WTC11 (cell line): ENCODE measurements around the gene RXRA. TPM values are rescaled to one million over a fixed set of nuclear protein-coding genes. Genes with fewer than 3 reads are reported as not detected.

Source experiments
- ATAC-seq: fragments of 200-7000 bp; cut with Tn5 transposase; 2 replicates; pipeline ENCODE4 v1.10.0; 2021; ENCODE audit warnings: mild to moderate bottlenecking, moderate library complexity
- CTCF ChIA-PET: fragments of 300-600 bp; sonication (Branson Sonifier 250); formaldehyde crosslinking; loops from one replicate; lab custom pipeline; 2021; ENCODE audit warnings: antibody characterized with exemption; lab: Charles Lee
- POLR2A ChIA-PET: fragments of 350-600 bp; sonication (Branson Sonifier 250); formaldehyde crosslinking; loops from one replicate; lab custom pipeline; 2021; ENCODE audit warnings: antibody characterized with exemption; lab: Charles Lee
- DNase-seq: peaks from one replicate; pipeline ENCODE4 v3.0.0; 2021; ENCODE audit warnings: low spot score
- H3K27ac Mint-ChIP-seq: 2 replicates; pipeline ENCODE4 v1.8.0; 2021; ENCODE audit warnings: mixed read lengths
- H3K27me3 Mint-ChIP-seq: 2 replicates; pipeline ENCODE4 v1.8.0; 2021; ENCODE audit warnings: low read depth, mild to moderate bottlenecking, moderate library complexity, mixed read lengths
- H3K36me3 Mint-ChIP-seq: 2 replicates; pipeline ENCODE4 v1.8.0; 2021; ENCODE audit warnings: mixed read lengths
- H3K4me1 Mint-ChIP-seq: 2 replicates; pipeline ENCODE4 v1.8.0; 2022; ENCODE audit warnings: mixed read lengths
- H3K4me3 Mint-ChIP-seq: 2 replicates; pipeline ENCODE4 v1.8.0; 2021; ENCODE audit warnings: mild to moderate bottlenecking, moderate library complexity, mixed read lengths
- H3K9me3 Mint-ChIP-seq: 2 replicates; pipeline ENCODE4 v1.8.0; 2021; ENCODE audit warnings: mixed read lengths
- ELF4 ChIP-seq: sonication (generic); formaldehyde crosslinking; IDR thresholded peaks from 2 replicates; pipeline ENCODE4 v1.8.1; 2022; ENCODE audit warnings: low read depth, mild to moderate bottlenecking, moderate library complexity, missing genetic modification reagents
- FOXK1 ChIP-seq: sonication (generic); formaldehyde crosslinking; IDR thresholded peaks from 2 replicates; pipeline ENCODE4 v1.8.0; 2022; ENCODE audit warnings: mild to moderate bottlenecking, moderate library complexity, missing genetic modification reagents
- FOXP1 ChIP-seq: sonication (generic); formaldehyde crosslinking; IDR thresholded peaks from 2 replicates; pipeline ENCODE4 v1.8.0; 2022; ENCODE audit warnings: missing genetic modification reagents, mild to moderate bottlenecking, moderate library complexity, borderline replicate concordance
- FOXP4 ChIP-seq: sonication (generic); formaldehyde crosslinking; IDR thresholded peaks from 2 replicates; pipeline ENCODE4 v1.8.0; 2022; ENCODE audit warnings: mild to moderate bottlenecking, missing genetic modification reagents
- NR3C1 ChIP-seq: sonication (generic); formaldehyde crosslinking; conservative IDR thresholded peaks from 2 replicates; pipeline ENCODE4 v1.8.1; 2023; ENCODE audit warnings: low read depth, mild to moderate bottlenecking, missing genetic modification reagents
- PRRX2 ChIP-seq: fragments of 250-450 bp; sonication (Bioruptor Pico); IDR thresholded peaks from 2 replicates; pipeline ENCODE4 v1.8.0; 2021; ENCODE audit warnings: mild to moderate bottlenecking
- RELA ChIP-seq: sonication (generic); formaldehyde crosslinking; IDR thresholded peaks from 2 replicates; pipeline ENCODE4 v1.8.1; 2022; ENCODE audit warnings: missing genetic modification reagents, mild to moderate bottlenecking, borderline replicate concordance
- TCF7 ChIP-seq: sonication (generic); formaldehyde crosslinking; IDR thresholded peaks from 2 replicates; pipeline ENCODE4 v1.8.0; 2022; ENCODE audit warnings: mild to moderate bottlenecking, low read depth, missing genetic modification reagents, moderate library complexity
- ZNF232 ChIP-seq: sonication (generic); formaldehyde crosslinking; IDR thresholded peaks from 2 replicates; pipeline ENCODE4 v1.8.0; 2022; ENCODE audit warnings: mild to moderate bottlenecking, missing genetic modification reagents
- ZNF416 ChIP-seq: fragments of 250-450 bp; sonication (Bioruptor Pico); IDR thresholded peaks from 2 replicates; pipeline ENCODE4 v1.9.0; 2021; ENCODE audit warnings: mild to moderate bottlenecking, inconsistent platforms
- ZNF423 ChIP-seq: fragments of 250-450 bp; sonication (Bioruptor Pico); IDR thresholded peaks from 2 replicates; pipeline ENCODE4 v2.1.2; 2022; ENCODE audit warnings: mild to moderate bottlenecking, moderate library complexity
- ZNF532 ChIP-seq: fragments of 250-450 bp; sonication (Bioruptor Pico); IDR thresholded peaks from 2 replicates; pipeline ENCODE4 v1.9.0; 2021; ENCODE audit warnings: mild to moderate bottlenecking, borderline replicate concordance
- total RNA-seq: library from RNA; stranded (reverse); gene quantifications from 3 replicates; pipeline ENCODE4 v1.2.3, GENCODE V29; 2021
- TF ChIP-seq, protein P1 (sequence below): sonication (generic); formaldehyde crosslinking; IDR thresholded peaks from 2 replicates; pipeline ENCODE4 v1.8.0; 2022; ENCODE audit warnings: mild to moderate bottlenecking, missing genetic modification reagents
- TF ChIP-seq, protein P2 (sequence below): sonication (generic); formaldehyde crosslinking; IDR thresholded peaks from 2 replicates; pipeline ENCODE4 v1.8.1; 2022; ENCODE audit warnings: low read depth, mild to moderate bottlenecking, moderate library complexity, missing genetic modification reagents, borderline replicate concordance
- TF ChIP-seq, protein P3 (sequence below): sonication (generic); formaldehyde crosslinking; conservative IDR thresholded peaks from 2 replicates; pipeline ENCODE4 v1.8.1; 2023; ENCODE audit warnings: mild to moderate bottlenecking, low read depth, missing genetic modification reagents, moderate library complexity

RXRA gene
- total RNA-seq, 1 experiment from 2014 or later = 27.5 TPM

GRCh38 chr9:134441227-134442084 lies 115.2 kb downstream of the RXRA start:
- ChIA-PET POLR2A (no interaction called here), CTCF (interaction anchor here (0.6 to 2.3 kb wide), 5 partner anchors 10 to 271 kb away, joined by 3 to 54 read pairs (median 5); no protein-coding TSS in a partner anchor)
- ATAC-seq = no peak
- Mint-ChIP-seq H3K9me3 (peaks cover 7% of the 10 kb centered on the region), H3K4me1 (no peaks in the 10 kb centered on the region), H3K27me3 (no peaks in the 10 kb centered on the region), H3K4me3 (no peak overlapping the region), H3K27ac (no peak overlapping the region), H3K36me3 (no peaks in the 10 kb centered on the region)
- TF ChIP-seq FOXP1 (CRISPR knock-in tag) (0 out of 2 replicates have a peak, but pooled peaks have one; percentile 20), ZNF423 (CRISPR knock-in tag) (no peak)
- no peak for DNase-seq

DNA sequence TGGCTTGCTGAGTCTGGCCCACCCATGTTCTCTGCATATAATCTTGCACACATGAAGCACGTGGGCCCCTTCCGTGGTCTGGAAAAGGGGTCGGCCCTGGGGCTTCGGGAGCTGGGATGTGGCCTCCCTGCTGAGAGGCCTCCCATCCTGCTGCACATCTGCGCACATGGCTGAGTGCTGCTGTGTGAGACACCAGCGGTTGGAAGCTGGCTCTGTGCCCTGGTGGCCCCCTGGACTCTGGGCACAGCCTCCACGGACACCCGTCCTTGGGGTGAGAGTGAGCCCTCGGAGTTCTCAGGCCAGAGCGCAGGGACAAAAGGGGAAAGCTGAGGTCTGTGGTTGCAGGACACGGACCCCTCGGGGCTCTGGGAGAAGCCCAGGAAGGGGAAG lies 115.8 kb downstream of the RXRA start:
- Mint-ChIP-seq H3K27me3 (no peaks in the 10 kb centered on the region), H3K4me3 (no peak overlapping the region), H3K9me3 (peaks cover 7% of the 10 kb centered on the region), H3K36me3 (0 out of 2 replicates have a peak, but pooled peaks cover 1% of the 10 kb centered on the region), H3K4me1 (no peaks in the 10 kb centered on the region), H3K27ac (no peak overlapping the region)
- no peak for DNase-seq
- POLR2A ChIA-PET = no interaction called here
- ATAC-seq = no peak
- TF ChIP-seq FOXP4 (CRISPR knock-in tag) = no peak
- TF ChIP-seq ZNF423 (CRISPR knock-in tag) = no peak
- CTCF ChIA-PET = interaction anchor here (0.6 to 2.3 kb wide), 17 partner anchors 10 to 342 kb away, joined by 3 to 54 read pairs (median 4); no protein-coding TSS in a partner anchor

DNA sequence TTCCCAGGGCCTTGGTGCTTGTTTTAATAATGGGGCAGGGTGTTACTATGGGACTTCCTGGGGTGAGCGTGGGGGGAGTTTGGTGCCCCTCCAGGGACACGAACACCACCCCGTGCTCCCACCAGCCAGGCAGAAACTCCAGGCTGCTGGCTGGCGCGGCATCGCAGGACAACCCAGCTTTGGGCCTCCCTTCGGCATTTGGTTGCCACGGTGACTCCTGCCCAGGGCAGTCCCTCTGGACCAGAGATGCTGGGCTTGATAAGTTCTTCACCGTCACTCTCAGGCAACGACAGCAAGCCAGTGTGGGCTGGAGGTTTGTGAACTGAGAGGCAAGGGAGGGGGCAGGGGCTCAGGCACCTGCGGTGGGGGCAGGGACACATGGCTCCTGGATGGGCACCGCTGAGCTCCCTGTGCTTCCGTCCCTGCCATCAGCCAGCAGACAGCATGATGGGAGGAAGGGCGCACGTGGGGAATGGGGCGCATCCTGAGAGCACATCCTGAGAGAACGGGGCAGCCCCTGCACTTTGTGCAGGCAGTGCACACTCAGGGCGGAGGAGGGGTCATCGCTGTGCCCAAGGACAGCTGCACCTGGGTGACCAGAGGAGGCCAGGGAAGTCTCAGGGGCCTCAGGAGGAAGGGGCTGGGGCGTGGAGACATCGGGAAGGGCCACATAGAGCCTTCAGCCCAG lies 116.4 kb downstream of the RXRA start:
- H3K4me1 Mint-ChIP-seq = no peaks in the 10 kb centered on the region
- 0 out of 2 replicates have a peak, but pooled peaks cover 2% of the 10 kb centered on the region for H3K36me3 Mint-ChIP-seq
- no peak overlapping the region for H3K4me3 Mint-ChIP-seq
- no peak for ATAC-seq
- TF ChIP-seq ZNF232 (CRISPR knock-in tag) (no peak), ZNF532 (CRISPR knock-in tag) (no peak), TCF7 (no peak), ELF4 (no peak), NR3C1 (CRISPR knock-in tag) (no peak), RELA (CRISPR knock-in tag) (no peak), ZNF416 (no peak), PRRX2 (CRISPR knock-in tag) (no peak), FOXK1 (CRISPR knock-in tag) (no peak)
- TF ChIP-seq, protein P1, sequence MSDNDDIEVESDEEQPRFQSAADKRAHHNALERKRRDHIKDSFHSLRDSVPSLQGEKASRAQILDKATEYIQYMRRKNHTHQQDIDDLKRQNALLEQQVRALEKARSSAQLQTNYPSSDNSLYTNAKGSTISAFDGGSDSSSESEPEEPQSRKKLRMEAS = no peak
- TF ChIP-seq, protein P2, sequence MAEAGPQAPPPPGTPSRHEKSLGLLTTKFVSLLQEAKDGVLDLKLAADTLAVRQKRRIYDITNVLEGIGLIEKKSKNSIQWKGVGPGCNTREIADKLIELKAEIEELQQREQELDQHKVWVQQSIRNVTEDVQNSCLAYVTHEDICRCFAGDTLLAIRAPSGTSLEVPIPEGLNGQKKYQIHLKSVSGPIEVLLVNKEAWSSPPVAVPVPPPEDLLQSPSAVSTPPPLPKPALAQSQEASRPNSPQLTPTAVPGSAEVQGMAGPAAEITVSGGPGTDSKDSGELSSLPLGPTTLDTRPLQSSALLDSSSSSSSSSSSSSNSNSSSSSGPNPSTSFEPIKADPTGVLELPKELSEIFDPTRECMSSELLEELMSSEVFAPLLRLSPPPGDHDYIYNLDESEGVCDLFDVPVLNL (CRISPR knock-in tag) = no peak
- TF ChIP-seq, protein P3, sequence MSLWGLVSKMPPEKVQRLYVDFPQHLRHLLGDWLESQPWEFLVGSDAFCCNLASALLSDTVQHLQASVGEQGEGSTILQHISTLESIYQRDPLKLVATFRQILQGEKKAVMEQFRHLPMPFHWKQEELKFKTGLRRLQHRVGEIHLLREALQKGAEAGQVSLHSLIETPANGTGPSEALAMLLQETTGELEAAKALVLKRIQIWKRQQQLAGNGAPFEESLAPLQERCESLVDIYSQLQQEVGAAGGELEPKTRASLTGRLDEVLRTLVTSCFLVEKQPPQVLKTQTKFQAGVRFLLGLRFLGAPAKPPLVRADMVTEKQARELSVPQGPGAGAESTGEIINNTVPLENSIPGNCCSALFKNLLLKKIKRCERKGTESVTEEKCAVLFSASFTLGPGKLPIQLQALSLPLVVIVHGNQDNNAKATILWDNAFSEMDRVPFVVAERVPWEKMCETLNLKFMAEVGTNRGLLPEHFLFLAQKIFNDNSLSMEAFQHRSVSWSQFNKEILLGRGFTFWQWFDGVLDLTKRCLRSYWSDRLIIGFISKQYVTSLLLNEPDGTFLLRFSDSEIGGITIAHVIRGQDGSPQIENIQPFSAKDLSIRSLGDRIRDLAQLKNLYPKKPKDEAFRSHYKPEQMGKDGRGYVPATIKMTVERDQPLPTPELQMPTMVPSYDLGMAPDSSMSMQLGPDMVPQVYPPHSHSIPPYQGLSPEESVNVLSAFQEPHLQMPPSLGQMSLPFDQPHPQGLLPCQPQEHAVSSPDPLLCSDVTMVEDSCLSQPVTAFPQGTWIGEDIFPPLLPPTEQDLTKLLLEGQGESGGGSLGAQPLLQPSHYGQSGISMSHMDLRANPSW (CRISPR knock-in tag) = no peak
- H3K27ac Mint-ChIP-seq = no peak overlapping the region
- POLR2A ChIA-PET = interaction anchor here (0.6 kb wide), 1 partner anchor 272 kb away, joined by 3 read pairs; no protein-coding TSS in a partner anchor
- CTCF ChIA-PET = interaction anchor here (0.6 to 2.3 kb wide), 43 partner anchors 10 to 897 kb away, joined by 3 to 54 read pairs (median 4); no protein-coding TSS in a partner anchor
- no peaks in the 10 kb centered on the region for H3K27me3 Mint-ChIP-seq
- H3K9me3 Mint-ChIP-seq = peaks cover 7% of the 10 kb centered on the region
- DNase-seq = no peak
